ENCODE measurements around the gene ST6GALNAC2. TPM values are rescaled to one million over a fixed set of nuclear protein-coding genes. Genes with fewer than 3 reads are reported as not detected.
A peak's percentile ranks its signal among the peaks of the same experiment; 100 is the strongest.

ST6GALNAC2 gene
- total and polyA plus RNA-seq, 4 experiments from 2014 or later, result 0.95 to 3.6 (median 2.9) TPM

GRCh38 chr17:76588182-76588581 lies 2.5 kb upstream of the ST6GALNAC2 start:
- intact Hi-C loops (cut with micrococcal nuclease), result no loop called here
- H3K4me3 Mint-ChIP-seq, result peak overlapping the region in 2 of 8 donors; percentile 22 to 48
- POLR2A ChIA-PET (ENCODE audit: partially characterized antibody), result interaction anchor here (0.6 to 4.5 kb wide), 2 partner anchors 26 to 28 kb away, joined by 3 to 76 read pairs; no protein-coding TSS in a partner anchor

DNA sequence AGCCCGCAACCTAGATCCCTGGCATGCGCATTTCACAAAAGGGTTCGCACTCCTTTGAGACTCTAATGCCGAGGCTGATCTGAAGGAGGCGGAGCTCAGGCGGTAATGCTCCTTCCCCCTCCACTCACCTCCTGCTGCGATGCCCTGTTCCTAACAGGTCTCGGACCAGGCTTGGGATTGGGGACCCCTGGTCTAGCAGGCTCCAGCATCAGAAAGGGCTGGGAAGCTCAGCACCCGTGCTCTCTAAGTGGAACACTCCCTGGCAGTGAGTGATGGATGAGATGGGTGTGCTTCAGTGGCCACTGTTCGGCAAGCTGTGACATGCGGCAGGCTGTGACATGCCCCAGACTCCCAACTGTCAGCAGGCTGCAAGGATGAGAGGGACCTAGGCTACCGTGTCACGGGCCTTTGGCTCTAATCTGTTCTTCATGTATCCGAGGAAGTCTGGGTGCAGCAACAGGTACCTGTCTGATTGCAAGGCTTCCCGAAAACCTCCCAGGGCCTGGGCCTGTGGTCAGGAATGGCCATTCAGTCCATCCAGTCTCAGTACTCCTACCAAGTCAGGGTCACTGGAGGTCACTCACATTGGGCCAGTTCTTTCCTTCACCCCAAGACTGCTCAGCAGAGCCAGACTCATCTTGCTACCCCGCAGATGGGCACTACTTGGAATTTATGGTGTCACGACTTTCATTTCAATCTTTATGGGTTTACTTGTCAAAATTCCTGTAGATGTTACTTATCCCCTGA lies 1.3 kb upstream of the ST6GALNAC2 start:
- POLR2A ChIA-PET (ENCODE audit: partially characterized antibody), result interaction anchor here (0.5 to 4.5 kb wide), 8 partner anchors 9 to 1565 kb away, joined by 3 to 76 read pairs (median 3); no protein-coding TSS in a partner anchor

More at GRCh38 chr17:76588182-76588581, 2.5 kb upstream of the ST6GALNAC2 start:
- Mint-ChIP-seq H3K27me3 (peaks cover 25 to 34% of the 10 kb centered on the region in 2 donors), H3K27ac (no peak overlapping the region), H3K9me3 (peaks cover 0 to 4% (median 2%) of the 10 kb centered on the region in 8 donors), H3K4me1 (peaks cover 5 to 25% (median 11%) of the 10 kb centered on the region in 4 donors), H3K36me3 (no peaks in the 10 kb centered on the region)
- Histone ChIP-seq H3K27ac (ENCODE audit: low read depth, low read length) (no peak overlapping the region), H3K4me1 (ENCODE audit: insufficient read depth, low read length) (peaks cover 16% of the 10 kb centered on the region), H3K9me3 (ENCODE audit: control insufficient read depth in 1 of 2, low read length in 2 of 2) (no peaks in the 10 kb centered on the region), H3K4me3 (ENCODE audit: low read length in 2 of 2) (no peak overlapping the region), H3K27me3 (ENCODE audit: insufficient read depth, low read length) (peaks cover 12% of the 10 kb centered on the region), H3K36me3 (ENCODE audit: insufficient read depth, low read length) (no peaks in the 10 kb centered on the region)
- CTCF ChIA-PET (ENCODE audit: partially characterized antibody), result interaction anchor here (0.6 to 2.5 kb wide), 2 partner anchors 30 to 72 kb away, joined by 3 to 12 read pairs; no protein-coding TSS in a partner anchor
- DNase-seq, result no peak

DNA sequence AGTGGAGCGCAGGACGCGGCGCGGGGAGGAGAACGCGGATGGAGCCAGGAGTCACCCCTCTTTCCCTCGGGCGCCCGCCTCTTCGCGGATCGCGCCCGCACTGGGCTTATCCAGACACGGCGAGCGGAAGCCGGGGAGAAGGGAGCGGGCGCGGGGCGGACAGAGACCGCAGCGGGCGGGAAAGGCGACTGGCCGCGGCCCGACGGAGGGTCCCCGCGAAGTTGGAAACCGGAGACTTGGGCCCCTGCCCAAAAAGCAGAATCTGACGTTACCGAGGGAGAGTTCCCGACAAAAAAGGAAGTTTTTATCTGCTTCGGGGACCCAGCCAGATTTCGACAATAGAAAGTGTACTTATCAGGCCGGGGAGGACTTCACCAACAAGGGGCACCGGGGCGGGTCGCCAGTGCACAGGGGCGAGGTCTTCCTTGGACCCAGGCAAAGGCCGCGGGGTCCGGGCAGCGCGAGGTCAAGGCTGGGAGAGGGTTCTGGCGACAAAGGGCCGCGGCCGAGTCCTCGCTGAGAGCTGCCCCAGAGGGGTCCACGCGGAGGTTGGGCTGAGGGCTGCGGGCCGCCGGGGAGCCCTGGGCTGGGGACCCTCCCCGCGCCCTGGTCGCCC lies 519 bp downstream of the ST6GALNAC2 start:
- intact Hi-C loops (cut with micrococcal nuclease), result no loop called here
- Histone ChIP-seq H3K36me3 (ENCODE audit: insufficient read depth, low read length) (no peaks in the 10 kb centered on the region), H3K9me3 (ENCODE audit: control insufficient read depth in 1 of 2, low read length in 2 of 2) (no peaks in the 10 kb centered on the region), H3K27me3 (ENCODE audit: insufficient read depth, low read length) (peaks cover 12% of the 10 kb centered on the region), H3K4me1 (ENCODE audit: insufficient read depth, low read length) (peaks cover 16% of the 10 kb centered on the region), H3K4me3 (ENCODE audit: low read length in 2 of 2) (peak overlapping the region in 1 of 2 donors; percentile 52), H3K27ac (ENCODE audit: low read depth, low read length) (no peak overlapping the region)
- Mint-ChIP-seq H3K9me3 (peaks cover 0 to 4% (median 2%) of the 10 kb centered on the region in 8 donors), H3K4me1 (peaks cover 5 to 25% (median 11%) of the 10 kb centered on the region in 4 donors), H3K27me3 (peaks cover 23 to 29% of the 10 kb centered on the region in 2 donors), H3K27ac (peak overlapping the region in 1 of 7 donors; percentile 8), H3K36me3 (no peaks in the 10 kb centered on the region), H3K4me3 (peak overlapping the region; percentile 61 to 83 (median 79))
- ChIA-PET CTCF (ENCODE audit: partially characterized antibody) (interaction anchor here (1.2 to 4.8 kb wide), 9 partner anchors 18 to 96 kb away, joined by 3 to 67 read pairs (median 7); no protein-coding TSS in a partner anchor), POLR2A (ENCODE audit: partially characterized antibody) (interaction anchor here (1.0 to 4.5 kb wide), 6 partner anchors 17 to 96 kb away, joined by 5 to 76 read pairs (median 6); no protein-coding TSS in a partner anchor)
- DNase-seq, result peak in 1 of 5 donors; percentile 24

More for the DNA sequence above, 1.3 kb upstream of the ST6GALNAC2 start:
- Mint-ChIP-seq H3K36me3 (no peaks in the 10 kb centered on the region), H3K4me3 (peak overlapping the region; percentile 15 to 74 (median 59)), H3K27ac (peak overlapping the region in 2 of 7 donors; percentile 33 to 40), H3K9me3 (peaks cover 0 to 4% (median 2%) of the 10 kb centered on the region in 8 donors), H3K4me1 (peaks cover 5 to 25% (median 11%) of the 10 kb centered on the region in 4 donors), H3K27me3 (peaks cover 25 to 31% of the 10 kb centered on the region in 2 donors)
- Histone ChIP-seq H3K36me3 (ENCODE audit: insufficient read depth, low read length) (no peaks in the 10 kb centered on the region), H3K27ac (ENCODE audit: low read depth, low read length) (no peak overlapping the region), H3K9me3 (ENCODE audit: control insufficient read depth in 1 of 2, low read length in 2 of 2) (no peaks in the 10 kb centered on the region), H3K4me1 (ENCODE audit: insufficient read depth, low read length) (peaks cover 16% of the 10 kb centered on the region), H3K27me3 (ENCODE audit: insufficient read depth, low read length) (peaks cover 12% of the 10 kb centered on the region), H3K4me3 (ENCODE audit: low read length in 2 of 2) (no peak overlapping the region)
- CTCF ChIA-PET (ENCODE audit: partially characterized antibody), result interaction anchor here (1.0 to 4.8 kb wide), 10 partner anchors 20 to 127 kb away, joined by 3 to 67 read pairs (median 4); no protein-coding TSS in a partner anchor
- no peak for DNase-seq
- intact Hi-C loops (cut with micrococcal nuclease), result loop anchor here (1.0 to 2.0 kb wide), 2 partner anchors 28 to 64 kb away; no protein-coding TSS in a partner anchor

GRCh38 chr17:76584427-76585032 lies 1.1 kb downstream of the ST6GALNAC2 start:
- POLR2A ChIA-PET (ENCODE audit: partially characterized antibody), result interaction anchor here (1.0 to 4.5 kb wide), 4 partner anchors 15 to 62 kb away, joined by 4 to 76 read pairs (median 8); no protein-coding TSS in a partner anchor
- peak overlapping the region in 2 of 7 donors; percentile 18 to 57 for H3K27ac Mint-ChIP-seq
- H3K4me3 ChIP-seq (ENCODE audit: low read length in 2 of 2), result peak overlapping the region in 1 of 2 donors; percentile 52
- intact Hi-C loops (cut with micrococcal nuclease), result no loop called here
- H3K27ac ChIP-seq (ENCODE audit: low read depth, low read length), result no peak overlapping the region
- H3K9me3 ChIP-seq (ENCODE audit: control insufficient read depth in 1 of 2, low read length in 2 of 2), result no peaks in the 10 kb centered on the region
- DNase-seq, result no peak
- H3K4me1 Mint-ChIP-seq, result peaks cover 4 to 25% (median 10%) of the 10 kb centered on the region in 4 donors
- H3K27me3 ChIP-seq (ENCODE audit: insufficient read depth, low read length), result peaks cover 12% of the 10 kb centered on the region
- H3K36me3 Mint-ChIP-seq, result no peaks in the 10 kb centered on the region
- H3K4me1 ChIP-seq (ENCODE audit: insufficient read depth, low read length), result peaks cover 16% of the 10 kb centered on the region
- CTCF ChIA-PET (ENCODE audit: partially characterized antibody), result interaction anchor here (1.2 to 4.8 kb wide), 5 partner anchors 26 to 97 kb away, joined by 3 to 67 read pairs (median 4); no protein-coding TSS in a partner anchor
- H3K4me3 Mint-ChIP-seq, result peak overlapping the region; percentile 65 to 83 (median 79)
- peaks cover 0 to 2% (median under 1%) of the 10 kb centered on the region in 8 donors for H3K9me3 Mint-ChIP-seq
- no peaks in the 10 kb centered on the region for H3K36me3 ChIP-seq (ENCODE audit: insufficient read depth, low read length)
- H3K27me3 Mint-ChIP-seq, result peaks cover 21 to 27% of the 10 kb centered on the region in 2 donors

- H3K4me1 ChIP-seq (ENCODE audit: insufficient read depth, low read length), result peaks cover 16% of the 10 kb centered on the region
- Mint-ChIP-seq H3K4me1 (peaks cover 4 to 17% (median 10%) of the 10 kb centered on the region in 4 donors), H3K36me3 (no peaks in the 10 kb centered on the region), H3K9me3 (peaks cover 0 to 2% (median 0%) of the 10 kb centered on the region in 8 donors), H3K4me3 (no peak overlapping the region), H3K27me3 (peaks cover 11 to 12% of the 10 kb centered on the region in 2 donors), H3K27ac (peak overlapping the region in 1 of 7 donors; percentile 11)
- ChIA-PET POLR2A (ENCODE audit: partially characterized antibody) (no interaction called here), CTCF (ENCODE audit: partially characterized antibody) (interaction anchor here (1.7 to 4.8 kb wide), 3 partner anchors 24 to 99 kb away, joined by 4 to 67 read pairs (median 14); no protein-coding TSS in a partner anchor)
- H3K36me3 ChIP-seq (ENCODE audit: insufficient read depth, low read length), result no peaks in the 10 kb centered on the region
- H3K27me3 ChIP-seq (ENCODE audit: insufficient read depth, low read length), result peaks cover 12% of the 10 kb centered on the region
- H3K9me3 ChIP-seq (ENCODE audit: control insufficient read depth in 1 of 2, low read length in 2 of 2), result no peaks in the 10 kb centered on the region
- no peak overlapping the region for H3K4me3 ChIP-seq (ENCODE audit: low read length in 2 of 2)
- no peak overlapping the region for H3K27ac ChIP-seq (ENCODE audit: low read depth, low read length)
- no peak for DNase-seq
- intact Hi-C loops (cut with micrococcal nuclease), result no loop called here
These were observed 3.0 kb downstream of the ST6GALNAC2 start for GRCh38 chr17:76582660-76583059.

GRCh38 chr17:76581515-76581914 lies 4.1 kb downstream of the ST6GALNAC2 start:
- H3K4me1 Mint-ChIP-seq, result peaks cover 0 to 8% (median 5%) of the 10 kb centered on the region in 4 donors
- no peaks in the 10 kb centered on the region for H3K36me3 ChIP-seq (ENCODE audit: insufficient read depth, low read length)
- peaks cover 4% of the 10 kb centered on the region for H3K27me3 ChIP-seq (ENCODE audit: insufficient read depth, low read length)
- H3K9me3 ChIP-seq (ENCODE audit: control insufficient read depth in 1 of 2, low read length in 2 of 2), result no peaks in the 10 kb centered on the region
- H3K27ac Mint-ChIP-seq, result no peak overlapping the region
- DNase-seq, result no peak
- no peaks in the 10 kb centered on the region for H3K36me3 Mint-ChIP-seq
- H3K9me3 Mint-ChIP-seq, result no peaks in the 10 kb centered on the region
- POLR2A ChIA-PET (ENCODE audit: partially characterized antibody), result interaction anchor here (0.6 kb wide), 1 partner anchor 22 kb away, joined by 3 read pairs; no protein-coding TSS in a partner anchor
- H3K4me3 ChIP-seq (ENCODE audit: low read length in 2 of 2), result no peak overlapping the region
- CTCF ChIA-PET (ENCODE audit: partially characterized antibody), result interaction anchor here (0.8 to 1.7 kb wide), 2 partner anchors 23 to 100 kb away, joined by 3 to 4 read pairs; no protein-coding TSS in a partner anchor
- H3K27me3 Mint-ChIP-seq, result peaks cover 4% of the 10 kb centered on the region in 2 donors
- no peak overlapping the region for H3K27ac ChIP-seq (ENCODE audit: low read depth, low read length)
- intact Hi-C loops (cut with micrococcal nuclease), result no loop called here
- peaks cover 16% of the 10 kb centered on the region for H3K4me1 ChIP-seq (ENCODE audit: insufficient read depth, low read length)
- no peak overlapping the region for H3K4me3 Mint-ChIP-seq
